GM23248 (cell line): ENCODE data around the gene TOX2. TPM values are rescaled to one million over a fixed set of nuclear protein-coding genes. Genes with fewer than 3 reads are reported as not detected.
A peak's percentile ranks its signal among the peaks of the same experiment; 100 is the strongest.

Experiments
- DNase-seq: peaks from one replicate; pipeline ENCODE4 v3.0.0-alpha.2; 2015
- H2AFZ ChIP-seq: fragments of 200-600 bp; sonication (generic); 2 replicates; pipeline ENCODE4 v1.6.1; 2016; ENCODE audit warnings: antibody characterized with exemption
- H3F3A ChIP-seq: fragments of 200-600 bp; sonication (generic); 2 replicates; pipeline ENCODE4 v1.6.1; 2016; ENCODE audit warnings: mild to moderate bottlenecking, antibody characterized with exemption, mixed run types; ENCODE audit not compliant: insufficient read depth
- H3K27ac ChIP-seq: fragments of 200-600 bp; sonication (generic); 2 replicates; pipeline ENCODE4 v1.5.1; 2016; ENCODE audit warnings: mild to moderate bottlenecking
- H3K27me3 ChIP-seq: fragments of 200-600 bp; sonication (generic); replicated peaks from 2 replicates; pipeline ENCODE4 v1.6.1; 2016; ENCODE audit warnings: mild to moderate bottlenecking; ENCODE audit not compliant: insufficient read depth
- H3K36me3 ChIP-seq: fragments of 200-600 bp; sonication (generic); 2 replicates; pipeline ENCODE4 v1.6.1; 2016; ENCODE audit warnings: low read depth, mild to moderate bottlenecking
- H3K4me1 ChIP-seq: fragments of 200-600 bp; sonication (generic); 2 replicates; pipeline ENCODE4 v1.6.1; 2016; ENCODE audit warnings: mild to moderate bottlenecking; ENCODE audit not compliant: insufficient read depth
- H3K4me2 ChIP-seq: fragments of 200-600 bp; sonication (generic); one replicate; pipeline ENCODE4 v1.6.1; 2016; ENCODE audit warnings: mild to moderate bottlenecking; ENCODE audit not compliant: unreplicated experiment
- H3K4me3 ChIP-seq: fragments of 200-600 bp; sonication (generic); 2 replicates; pipeline ENCODE4 v1.5.1; 2016; ENCODE audit warnings: mild to moderate bottlenecking
- H3K79me2 ChIP-seq: fragments of 200-600 bp; sonication (generic); 2 replicates; pipeline ENCODE4 v1.6.1; 2016; ENCODE audit warnings: mild to moderate bottlenecking; ENCODE audit not compliant: insufficient read depth
- H3K9ac ChIP-seq: fragments of 200-600 bp; sonication (generic); 2 replicates; pipeline ENCODE4 v1.6.1; 2016; ENCODE audit warnings: mild to moderate bottlenecking
- H3K9me2 ChIP-seq: fragments of 200-600 bp; sonication (generic); 2 replicates; pipeline ENCODE4 v1.6.1; 2016; ENCODE audit warnings: mixed run types, mild to moderate bottlenecking, moderate library complexity; ENCODE audit not compliant: insufficient read depth
- H3K9me3 ChIP-seq: fragments of 200-600 bp; sonication (generic); one replicate; pipeline ENCODE4 v1.6.1; 2017; ENCODE audit warnings: low read depth
- H4K20me1 ChIP-seq: fragments of 200-600 bp; sonication (generic); 2 replicates; pipeline ENCODE4 v1.6.0; 2016; ENCODE audit not compliant: insufficient read depth
- EZH2 ChIP-seq: fragments of 200-600 bp; sonication (generic); IDR thresholded peaks from 2 replicates; pipeline ENCODE4 v1.6.1; 2018; ENCODE audit warnings: antibody characterized with exemption, mild to moderate bottlenecking; ENCODE audit not compliant: insufficient read depth, poor library complexity, severe bottlenecking
- EZH2phosphoT487 ChIP-seq: fragments of 200-600 bp; sonication (generic); IDR thresholded peaks from 2 replicates; pipeline ENCODE4 v1.6.1; 2018; ENCODE audit warnings: antibody characterized with exemption, moderate library complexity, mild to moderate bottlenecking, low read depth; ENCODE audit not compliant: insufficient read depth
- WGBS, 2 experiments: methylation state at CpG; one replicate each; pipeline ENCODE4 v1.1.6; 2015 to 2017; ENCODE audit warnings: low lambda C conversion rate in 2 of 2, low coverage in 1 of 2; ENCODE audit errors: missing lambda C conversion rate in 2 of 2; 5-methylcytosine and 5-hydroxymethylcytosine counted together
- in situ Hi-C: fragments of 300-500 bp; cut with MboI; formaldehyde crosslinking; loops from 2 replicates; pipeline ENCODE4 v1.15.0; 2020
- polyA plus RNA-seq: library from polyadenylated mRNA; unstranded; fragments of >200 nt; fragmentation: Nextera tagmentation; extraction: Ambion mirVana; gene quantifications from 2 replicates; pipeline ENCODE4 v1.2.1, GENCODE V29; 2016
- total RNA-seq: library from RNA; depleted of rRNA; stranded (reverse); fragments of >200 nt; shearing (Covaris generic); gene quantifications from 2 replicates; pipeline ENCODE4 v1.2.3, GENCODE V29; 2014

The TOX2 gene
- total and polyA plus RNA-seq, 2 experiments from 2014 or later: 0.97 to 15.9 TPM

- Histone ChIP-seq H2AFZ (no peak overlapping the region), H3K27me3 (no peaks in the 10 kb centered on the region), H3K79me2 (no peaks in the 10 kb centered on the region), H4K20me1 (no peaks in the 10 kb centered on the region), H3F3A (peaks cover 12% of the 10 kb centered on the region; the same call in 1 of the 2 replicates), H3K4me2 (no peak overlapping the region), H3K4me3 (no peak overlapping the region), H3K36me3 (no peaks in the 10 kb centered on the region), H3K9ac (no peak overlapping the region), H3K4me1 (peaks cover 10% of the 10 kb centered on the region), H3K9me3 (no peaks in the 10 kb centered on the region), H3K9me2 (no peaks in the 10 kb centered on the region), H3K27ac (no peak overlapping the region)
- in situ Hi-C loops: loop anchor here (10.0 kb wide), 1 partner anchor 552 kb away; no protein-coding TSS in a partner anchor
- 57 to 63% methylated on average over 15 of the region's 15 CpGs for WGBS, 2 experiments
- no peak for DNase-seq
- TF ChIP-seq EZH2 (no peak), EZH2phosphoT487 (no peak)
Measured at GRCh38 chr20:44087051-44087856, 172.6 kb downstream of the TOX2 start.

DNA sequence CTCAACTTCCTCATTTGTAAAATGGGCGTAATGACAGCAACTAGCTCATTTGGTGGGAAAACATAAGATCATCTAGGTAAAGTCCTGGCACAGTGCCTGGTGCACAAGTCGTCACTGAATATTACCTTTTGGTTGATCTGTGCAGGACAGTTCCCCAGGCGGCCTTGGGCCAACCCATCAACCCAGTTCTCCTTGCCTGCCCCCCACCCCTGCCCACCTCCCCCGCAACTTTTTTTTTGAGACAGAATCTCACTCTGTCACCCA is 173.1 kb downstream of the TOX2 start:
- Histone ChIP-seq H3K4me2 (no peak overlapping the region), H3K4me1 (peaks cover 8% of the 10 kb centered on the region), H3F3A (peaks cover 10% of the 10 kb centered on the region; the same call in 1 of the 2 replicates), H3K4me3 (no peak overlapping the region), H3K36me3 (no peaks in the 10 kb centered on the region), H3K9ac (no peak overlapping the region), H3K27me3 (no peaks in the 10 kb centered on the region), H3K9me2 (no peaks in the 10 kb centered on the region), H3K27ac (no peak overlapping the region), H3K79me2 (no peaks in the 10 kb centered on the region), H4K20me1 (no peaks in the 10 kb centered on the region), H3K9me3 (no peaks in the 10 kb centered on the region), H2AFZ (no peak overlapping the region)
- WGBS, 2 experiments: 72 to 79% methylated on average over 4 of the region's 4 CpGs
- DNase-seq: no peak
- in situ Hi-C loops: loop anchor here (10.0 kb wide), 1 partner anchor 553 kb away; no protein-coding TSS in a partner anchor
- TF ChIP-seq EZH2 (no peak), EZH2phosphoT487 (no peak)

DNA sequence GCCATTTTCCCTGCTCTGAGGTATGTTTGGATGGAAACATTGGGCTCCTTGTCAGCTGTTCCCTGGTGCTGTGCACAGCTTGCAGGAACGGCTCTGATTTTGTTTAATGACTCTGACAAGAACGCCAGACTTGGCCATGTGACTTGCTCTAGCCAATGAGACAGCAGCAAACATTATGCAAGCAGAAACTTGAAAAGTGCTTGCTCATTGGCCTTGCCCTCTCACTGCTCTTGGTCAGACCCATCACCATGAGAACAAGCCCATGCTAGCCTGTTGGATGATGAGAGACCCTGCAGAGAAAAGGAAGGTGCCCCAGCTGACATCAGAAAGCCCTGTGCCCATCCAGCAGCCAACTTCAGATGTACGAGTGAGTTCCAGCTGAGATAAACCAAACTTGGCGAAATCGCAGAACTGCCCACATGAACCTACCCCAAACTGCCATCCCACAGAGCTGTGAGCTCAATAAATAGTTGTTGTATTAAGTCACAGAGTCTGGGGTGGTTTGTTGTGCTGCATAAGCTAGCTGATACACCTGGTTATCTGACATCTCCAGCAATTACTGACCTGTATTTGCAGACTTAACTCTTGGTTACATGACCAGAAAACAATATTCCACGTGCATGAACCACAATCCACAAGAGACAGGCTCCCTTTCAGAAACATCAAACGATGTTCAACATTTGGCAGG is 175.5 kb downstream of the TOX2 start:
- H3K9me3 ChIP-seq: no peaks in the 10 kb centered on the region
- no peaks in the 10 kb centered on the region for H3F3A ChIP-seq
- H3K4me3 ChIP-seq: no peak overlapping the region
- H3K27ac ChIP-seq: no peak overlapping the region
- H3K4me1 ChIP-seq: no peaks in the 10 kb centered on the region
- H4K20me1 ChIP-seq: no peaks in the 10 kb centered on the region
- in situ Hi-C loops: loop anchor here (10.0 kb wide), 1 partner anchor 555 kb away; no protein-coding TSS in a partner anchor
- H2AFZ ChIP-seq: peak overlapping the region; percentile 61
- no peaks in the 10 kb centered on the region for H3K36me3 ChIP-seq
- TF ChIP-seq EZH2: no peak
- TF ChIP-seq EZH2phosphoT487: no peak
- H3K9me2 ChIP-seq: no peaks in the 10 kb centered on the region
- 59 to 61% methylated on average over 7 of the region's 7 CpGs for WGBS, 2 experiments
- no peak overlapping the region for H3K4me2 ChIP-seq
- H3K79me2 ChIP-seq: no peaks in the 10 kb centered on the region
- no peak overlapping the region for H3K9ac ChIP-seq
- peak; percentile 60 for DNase-seq
- H3K27me3 ChIP-seq: no peaks in the 10 kb centered on the region

- H3K27ac ChIP-seq: no peak overlapping the region
Measured at GRCh38 chr20:44091026-44091425, 176.4 kb downstream of the TOX2 start.

More at GRCh38 chr20:44091026-44091425, 176.4 kb downstream of the TOX2 start:
- no peak overlapping the region for H3K4me3 ChIP-seq
- no peak for TF ChIP-seq EZH2phosphoT487
- no peak for TF ChIP-seq EZH2
- H3K79me2 ChIP-seq: no peaks in the 10 kb centered on the region
- no peaks in the 10 kb centered on the region for H3K27me3 ChIP-seq
- 72 to 74% methylated on average over 4 of the region's 4 CpGs for WGBS, 2 experiments
- in situ Hi-C loops: no loop called here
- H3K9me3 ChIP-seq: no peaks in the 10 kb centered on the region
- H3F3A ChIP-seq: no peaks in the 10 kb centered on the region
- H3K9ac ChIP-seq: no peak overlapping the region
- no peaks in the 10 kb centered on the region for H3K36me3 ChIP-seq
- H3K4me2 ChIP-seq: no peak overlapping the region
- H3K4me1 ChIP-seq: no peaks in the 10 kb centered on the region
- H4K20me1 ChIP-seq: no peaks in the 10 kb centered on the region
- no peak for DNase-seq
- H3K9me2 ChIP-seq: no peaks in the 10 kb centered on the region
- H2AFZ ChIP-seq: no peak overlapping the region
